BE2C (cell line): ENCODE results near the gene RAB31.

ENCODE experiments used
- DNase-seq: peaks from one replicate; pipeline ENCODE4 v3.0.0-alpha.2; 2020
- H3K27me3 ChIP-seq: fragments of 250-450 bp; sonication (Bioruptor Pico); 2 replicates; pipeline ENCODE4 v1.5.1; 2020; ENCODE audit warnings: mild to moderate bottlenecking
- H3K36me3 ChIP-seq: fragments of 250-450 bp; sonication (Bioruptor Pico); 2 replicates; pipeline ENCODE4 v1.5.1; 2020; ENCODE audit warnings: mild to moderate bottlenecking
- H3K4me1 ChIP-seq: fragments of 250-450 bp; sonication (Bioruptor Pico); 2 replicates; pipeline ENCODE4 v1.5.1; 2020
- H3K4me3 ChIP-seq: 2 replicates; pipeline ENCODE4 v1.5.1; 2011; ENCODE audit warnings: low read depth, low read length
- H3K9me3 ChIP-seq: fragments of 250-450 bp; sonication (Bioruptor Pico); 2 replicates; pipeline ENCODE4 v1.5.1; 2020
- CTCF ChIP-seq: IDR thresholded peaks from 2 replicates; pipeline ENCODE4 v1.5.1; 2012; ENCODE audit warnings: mild to moderate bottlenecking, low read depth, low read length

The RAB31 gene

GRCh38 chr18:9808295-9809241 is 100.5 kb downstream of the RAB31 start:
- no peak for DNase-seq
- Histone ChIP-seq H3K27me3 (no peaks in the 10 kb centered on the region), H3K9me3 (no peaks in the 10 kb centered on the region), H3K4me3 (no peak overlapping the region), H3K36me3 (no peaks in the 10 kb centered on the region), H3K4me1 (no peaks in the 10 kb centered on the region)
- TF ChIP-seq CTCF: no peak

GRCh38 chr18:9809697-9810096 is 101.6 kb downstream of the RAB31 start:
- Histone ChIP-seq H3K4me1 (no peaks in the 10 kb centered on the region), H3K36me3 (no peaks in the 10 kb centered on the region), H3K9me3 (no peaks in the 10 kb centered on the region), H3K27me3 (no peaks in the 10 kb centered on the region), H3K4me3 (no peak overlapping the region)
- TF ChIP-seq CTCF: no peak
- DNase-seq: no peak

- no peaks in the 10 kb centered on the region for H3K9me3 ChIP-seq
- H3K4me1 ChIP-seq: no peaks in the 10 kb centered on the region
- DNase-seq: no peak
- H3K27me3 ChIP-seq: no peaks in the 10 kb centered on the region
- no peak overlapping the region for H3K4me3 ChIP-seq
- no peak for TF ChIP-seq CTCF
- H3K36me3 ChIP-seq: no peaks in the 10 kb centered on the region
Measured at GRCh38 chr18:9810299-9810698, 102.2 kb downstream of the RAB31 start.

GRCh38 chr18:9810994-9811705 is 103.0 kb downstream of the RAB31 start:
- Histone ChIP-seq H3K36me3 (no peaks in the 10 kb centered on the region), H3K9me3 (no peaks in the 10 kb centered on the region), H3K4me1 (no peaks in the 10 kb centered on the region), H3K4me3 (no peak overlapping the region), H3K27me3 (no peaks in the 10 kb centered on the region)
- DNase-seq: no peak
- peak; percentile 26 for TF ChIP-seq CTCF

- no peak for TF ChIP-seq CTCF
- Histone ChIP-seq H3K36me3 (no peaks in the 10 kb centered on the region), H3K27me3 (no peaks in the 10 kb centered on the region), H3K4me3 (no peak overlapping the region), H3K9me3 (no peaks in the 10 kb centered on the region), H3K4me1 (no peaks in the 10 kb centered on the region)
- DNase-seq: no peak
Measured at GRCh38 chr18:9811978-9812377, 103.9 kb downstream of the RAB31 start.

GRCh38 chr18:9814431-9814830 is 106.3 kb downstream of the RAB31 start:
- H3K36me3 ChIP-seq: no peaks in the 10 kb centered on the region

More at GRCh38 chr18:9814431-9814830, 106.3 kb downstream of the RAB31 start:
- H3K4me1 ChIP-seq: no peaks in the 10 kb centered on the region
- H3K27me3 ChIP-seq: no peaks in the 10 kb centered on the region
- no peaks in the 10 kb centered on the region for H3K9me3 ChIP-seq
- TF ChIP-seq CTCF: no peak
- H3K4me3 ChIP-seq: no peak overlapping the region
- no peak for DNase-seq
